GM18868 (cell line): Measurements from ENCODE around the gene NLGN1.
"Not testable (repeated sequence)": the region's sequence is repeated elsewhere in the genome, so short reads cannot be mapped to it uniquely, and the experiment has no call there.

ENCODE experiments used
- ATAC-seq: cut with Tn5 transposase; IDR thresholded peaks from one replicate; pipeline ENCODE4 v1.9.1; 2021; ENCODE audit warnings: mild to moderate bottlenecking, moderate library complexity; ENCODE audit not compliant: unreplicated experiment

The NLGN1 gene

DNA sequence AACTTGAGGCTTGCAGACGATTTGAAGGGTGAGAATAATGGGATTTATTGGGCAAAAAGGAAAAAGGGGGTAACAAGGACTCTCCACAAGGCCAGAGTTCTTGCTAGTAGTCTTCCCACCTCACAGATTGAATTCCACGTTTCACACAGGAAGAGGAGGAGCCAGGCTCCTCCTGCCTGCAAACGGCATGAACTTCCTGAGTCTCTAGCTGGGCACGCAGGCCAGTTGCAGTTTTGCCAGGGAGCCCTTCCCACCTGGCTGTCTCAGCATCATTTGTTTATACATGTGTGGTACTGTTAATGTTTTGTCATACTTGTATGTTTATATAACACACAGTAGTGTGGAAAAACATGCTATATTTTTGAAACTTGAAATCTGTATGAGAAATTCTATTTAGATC lies 155.0 kb downstream of the NLGN1 start:
- no peak for ATAC-seq

DNA sequence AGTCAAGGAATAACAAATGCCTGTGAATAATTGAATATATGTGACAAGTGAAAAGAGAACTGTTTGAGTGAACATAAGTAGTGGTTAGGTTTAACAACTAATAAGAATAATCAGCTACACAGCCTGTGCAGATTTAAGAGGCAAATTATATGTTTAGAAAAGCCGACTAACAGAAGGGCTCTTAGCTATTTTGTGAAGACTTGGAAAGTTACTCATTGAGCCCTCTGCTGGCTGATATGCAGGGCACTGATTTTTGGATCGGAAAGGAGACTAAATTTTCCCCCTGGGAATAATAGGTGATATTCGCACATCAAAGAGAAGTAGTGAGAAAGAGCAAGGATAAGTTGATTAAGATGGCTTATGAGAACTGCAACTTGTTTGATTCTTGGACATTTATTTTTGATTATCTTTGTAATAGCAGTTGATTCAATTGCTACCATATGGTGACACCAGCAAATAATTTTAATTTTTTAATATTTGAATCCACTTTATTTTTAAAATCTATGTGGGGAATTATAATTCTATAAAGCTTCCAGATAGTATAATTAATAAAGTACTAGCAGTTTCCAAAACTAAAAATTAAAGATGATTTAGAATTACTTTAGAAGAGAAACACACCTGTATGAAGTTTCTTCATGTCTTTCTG lies 156.2 kb downstream of the NLGN1 start:
- peak; percentile 54 for ATAC-seq

DNA sequence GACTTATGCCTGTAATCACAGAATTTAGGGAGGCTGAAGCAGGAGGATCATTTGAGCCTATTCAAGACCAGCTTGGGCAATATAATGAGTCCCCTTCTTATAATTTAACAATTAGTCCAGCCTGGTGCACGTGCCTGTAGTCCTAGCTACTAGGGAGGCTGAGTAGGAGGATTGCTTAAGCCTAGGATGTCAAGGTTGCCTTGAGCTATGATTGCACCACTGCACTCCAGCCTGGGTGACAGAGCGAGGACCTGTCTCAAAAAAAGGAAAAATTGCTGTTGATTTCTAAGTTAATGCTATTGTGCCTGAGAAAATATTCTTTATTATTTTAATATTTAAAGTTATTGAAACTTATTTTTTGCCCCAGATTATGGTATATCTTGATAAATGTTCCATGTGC lies 159.0 kb downstream of the NLGN1 start:
- no peak for ATAC-seq

DNA sequence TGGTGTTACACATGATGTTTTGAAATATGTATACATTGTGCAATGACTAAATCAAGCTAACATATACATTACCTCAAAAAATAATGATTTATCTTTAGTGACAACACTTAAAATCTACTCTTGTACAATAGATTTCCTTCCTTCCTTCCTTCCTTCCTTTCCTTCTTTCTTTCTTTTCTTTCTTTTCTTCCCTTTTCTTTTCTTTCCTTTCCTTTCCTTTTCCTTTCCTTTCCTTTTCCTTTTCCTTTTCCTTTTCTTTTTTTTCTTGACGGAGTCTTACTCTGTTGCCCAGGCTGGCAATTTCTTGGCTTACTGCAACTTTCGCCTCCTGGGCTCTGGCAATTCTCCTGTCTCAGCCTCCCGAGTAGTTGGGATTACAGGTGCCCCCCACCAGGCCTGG lies 170.5 kb downstream of the NLGN1 start:
- ATAC-seq, result no peak

DNA sequence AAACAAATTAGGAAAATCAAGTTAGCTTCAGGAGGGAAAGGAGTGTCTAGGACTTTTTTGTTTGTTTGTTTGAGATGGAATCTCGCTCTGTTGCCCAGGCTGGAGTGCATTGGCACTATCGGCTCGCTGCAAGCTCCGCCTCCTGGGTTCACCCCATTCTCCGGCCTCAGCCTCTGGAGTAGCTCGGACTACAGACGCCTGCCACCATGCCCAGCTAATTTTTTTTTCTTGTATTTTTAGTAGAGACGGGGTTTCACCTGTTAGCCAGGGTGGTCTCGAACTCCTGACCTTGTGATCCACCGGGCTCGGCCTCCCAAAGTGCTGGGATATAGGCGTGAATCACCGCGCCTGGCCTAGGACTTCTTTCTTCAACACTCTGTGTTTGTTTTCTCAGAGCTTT lies 171.1 kb downstream of the NLGN1 start:
- no peak for ATAC-seq

DNA sequence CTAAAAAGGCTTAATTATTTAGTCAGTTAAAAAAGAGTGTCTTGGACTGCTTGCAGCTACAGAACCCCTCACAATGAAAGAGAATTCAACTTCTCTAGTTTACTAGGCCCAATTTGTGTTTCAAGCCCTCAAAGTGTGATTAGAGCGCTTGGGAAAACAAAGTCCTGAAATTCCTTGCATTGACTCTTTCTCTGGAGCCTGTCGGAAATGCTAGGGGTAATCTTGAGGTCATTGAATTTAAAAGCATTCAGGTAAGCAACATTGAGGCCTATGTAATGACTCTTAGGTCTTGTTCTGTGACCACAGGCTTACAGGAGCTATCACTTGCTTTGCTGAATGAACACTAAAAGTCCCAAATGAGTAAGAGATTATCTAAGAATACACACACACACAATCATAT lies 186.0 kb downstream of the NLGN1 start:
- ATAC-seq, result no peak

DNA sequence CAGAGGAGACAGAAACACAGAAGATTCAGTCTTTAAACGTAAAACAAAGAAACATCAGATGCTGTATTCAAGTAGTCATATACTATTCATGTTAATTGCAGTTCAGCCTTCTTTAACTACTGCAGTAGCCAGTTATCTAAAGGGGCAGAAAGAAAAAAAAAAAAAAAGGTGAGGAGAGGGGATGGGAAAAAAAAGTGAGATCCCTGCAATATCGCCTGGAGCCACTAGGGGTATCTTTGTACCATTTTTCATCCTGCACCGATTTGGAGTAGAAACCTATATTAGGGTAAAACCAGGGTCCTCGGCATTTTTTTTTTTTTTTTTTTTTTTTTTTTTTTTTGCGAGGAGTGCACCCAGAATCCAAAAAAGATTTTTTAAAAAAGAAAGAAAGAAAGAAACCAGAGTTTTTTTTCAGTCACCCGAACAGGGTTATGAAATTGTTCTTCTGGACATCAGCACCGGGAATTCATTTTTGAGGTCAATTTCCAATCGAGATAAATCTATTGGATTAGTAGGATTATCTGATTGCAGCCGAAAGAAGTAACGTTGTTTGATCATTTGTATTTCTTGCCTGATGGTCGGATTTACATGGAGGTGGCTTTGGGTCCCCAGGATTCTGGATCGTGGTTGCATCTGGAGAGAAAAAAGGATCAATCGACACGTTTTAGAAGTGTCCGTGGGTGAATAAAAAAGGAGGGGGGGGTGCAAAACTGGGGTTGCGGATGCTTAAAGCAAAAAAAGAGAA lies 186.7 kb downstream of the NLGN1 start:
- peak; percentile 59 for ATAC-seq

DNA sequence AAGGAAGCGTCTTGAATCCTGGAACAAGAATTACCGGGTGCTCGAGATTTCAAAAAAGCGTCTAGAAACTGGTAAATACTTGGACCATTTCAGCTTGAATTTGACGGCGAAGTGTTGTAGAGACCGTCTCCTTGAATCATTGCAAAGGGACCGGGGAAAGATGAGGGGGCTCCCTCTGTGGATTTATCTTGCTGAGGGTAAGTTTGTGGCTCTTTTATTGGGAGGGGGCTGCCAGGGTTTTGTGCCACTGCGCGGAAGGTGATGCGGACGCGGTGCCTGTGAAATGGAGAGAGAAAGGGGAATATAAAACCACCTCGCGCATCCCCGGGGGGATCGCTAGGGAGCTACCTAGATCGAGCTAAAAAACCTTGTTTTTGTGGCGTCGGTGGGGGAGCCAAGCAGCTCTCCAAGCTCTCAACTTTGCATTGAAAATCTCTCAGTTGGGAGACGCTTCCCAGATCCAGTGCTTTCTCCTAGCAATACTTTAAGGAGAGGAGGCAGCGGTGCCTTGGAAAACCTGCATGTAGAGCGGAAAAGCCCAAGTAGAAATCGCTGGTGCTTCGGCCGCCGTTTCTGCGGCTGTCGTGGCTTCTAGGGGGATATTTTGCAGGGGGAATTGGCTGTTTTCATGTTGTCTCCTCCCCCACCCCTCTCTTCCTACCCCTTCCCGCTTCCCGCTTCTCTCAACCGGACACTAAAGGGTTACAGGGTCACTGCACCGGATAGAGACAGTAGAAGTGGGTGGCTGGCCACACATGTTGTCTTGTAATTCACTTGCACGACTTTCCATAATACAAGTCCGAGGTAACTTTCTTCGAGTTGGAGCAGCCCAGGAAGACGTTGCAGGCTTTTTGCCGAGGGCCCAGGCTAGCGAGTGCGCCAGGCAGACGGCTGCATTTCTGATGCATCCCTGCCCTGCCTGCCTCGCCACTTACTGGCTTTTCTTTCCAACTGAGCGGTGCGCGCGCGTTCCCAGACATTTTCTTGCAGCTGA lies 187.6 kb downstream of the NLGN1 start:
- ATAC-seq, result no peak

DNA sequence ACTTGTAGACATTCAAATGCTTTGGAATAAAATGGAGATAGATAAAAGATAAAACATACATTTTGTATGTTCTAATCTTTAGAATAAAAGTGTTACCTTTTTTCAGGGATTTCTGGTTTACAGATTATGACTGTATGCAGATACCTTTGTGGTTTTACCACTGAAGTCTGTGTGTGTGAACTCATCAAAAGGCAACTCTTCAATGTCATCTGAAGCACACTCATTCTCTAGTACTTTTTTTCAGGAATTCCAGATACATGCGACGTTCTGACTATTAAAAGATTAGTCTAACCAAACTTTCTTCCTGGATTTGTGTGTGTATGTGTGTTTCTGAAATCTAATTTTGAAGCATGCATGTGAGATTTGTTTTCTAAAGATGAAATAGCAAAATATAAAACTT lies 188.6 kb downstream of the NLGN1 start:
- ATAC-seq, result no peak

DNA sequence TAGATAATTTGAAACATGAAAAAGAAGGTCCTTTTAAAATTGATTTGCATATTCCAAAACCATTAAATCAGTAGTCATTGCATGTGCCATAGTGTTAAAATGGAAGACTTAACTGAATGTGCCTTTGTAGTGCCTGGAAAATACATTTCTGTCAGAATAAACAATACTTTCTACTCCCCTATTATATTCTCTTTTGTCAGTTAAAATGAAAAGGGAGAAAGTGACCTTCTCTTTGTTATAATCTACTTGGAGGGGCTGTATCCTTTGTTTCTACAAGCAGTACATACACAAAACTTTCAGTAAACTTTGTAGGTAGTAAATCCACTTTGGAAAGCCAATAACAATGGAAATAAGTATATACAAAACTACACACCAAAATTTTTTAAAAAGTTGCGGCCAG lies 189.5 kb downstream of the NLGN1 start:
- no peak for ATAC-seq

DNA sequence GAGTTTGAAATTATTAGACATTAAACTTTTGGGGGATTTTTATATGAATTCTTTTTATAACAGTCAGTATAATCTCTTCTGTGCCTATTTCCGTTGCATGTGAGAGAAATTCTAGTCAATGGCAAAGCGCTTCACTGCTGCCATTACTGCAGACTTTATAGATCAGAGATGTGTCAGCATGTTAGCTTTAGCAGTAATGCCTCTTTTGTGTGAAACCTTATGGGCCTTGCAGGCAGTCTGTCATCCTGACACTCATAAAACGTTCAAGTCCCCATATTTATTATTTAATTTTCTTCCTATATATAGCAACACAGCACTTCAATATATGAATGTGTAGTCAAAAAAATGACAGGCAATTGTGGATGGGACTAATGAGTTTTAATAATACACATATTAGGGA lies 191.0 kb downstream of the NLGN1 start:
- ATAC-seq, result no peak

DNA sequence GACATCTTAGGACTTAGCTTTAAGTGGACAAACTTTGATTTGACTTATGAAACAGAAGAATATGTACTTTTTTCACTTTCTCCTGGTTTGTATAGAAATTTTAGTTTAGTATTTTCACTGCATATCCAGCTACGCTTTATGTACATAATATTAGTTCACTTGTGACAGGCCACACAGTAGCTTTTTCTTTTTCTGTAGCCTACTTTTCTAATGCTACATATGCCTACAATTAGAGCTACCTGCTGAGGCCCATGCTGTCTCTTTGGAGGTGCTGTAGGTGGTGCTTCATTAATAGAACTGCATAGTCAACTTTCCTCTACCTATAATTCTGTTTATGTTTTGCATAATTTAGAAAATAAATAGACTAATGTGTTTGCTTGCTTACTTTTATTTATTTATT lies 191.6 kb downstream of the NLGN1 start:
- ATAC-seq, result no peak

DNA sequence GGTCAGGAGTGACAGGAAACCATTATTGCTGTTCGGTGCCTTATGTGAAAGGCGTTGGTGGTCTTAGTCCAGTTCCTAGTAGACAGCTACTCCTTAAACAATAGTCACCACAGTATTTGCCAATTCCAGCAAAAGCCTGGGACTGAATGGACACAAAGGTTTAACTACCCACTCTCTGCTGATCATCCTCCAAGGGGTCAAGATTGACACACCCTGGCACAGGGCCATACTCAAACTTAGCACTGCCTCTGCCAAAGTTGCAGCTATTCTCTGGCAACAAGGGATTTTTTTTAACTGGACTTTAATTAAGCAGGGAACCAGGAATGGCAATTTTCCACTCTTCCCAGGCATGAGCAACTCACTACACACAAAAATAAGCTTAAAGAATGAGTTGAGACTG lies 193.9 kb downstream of the NLGN1 start:
- ATAC-seq, result no peak

DNA sequence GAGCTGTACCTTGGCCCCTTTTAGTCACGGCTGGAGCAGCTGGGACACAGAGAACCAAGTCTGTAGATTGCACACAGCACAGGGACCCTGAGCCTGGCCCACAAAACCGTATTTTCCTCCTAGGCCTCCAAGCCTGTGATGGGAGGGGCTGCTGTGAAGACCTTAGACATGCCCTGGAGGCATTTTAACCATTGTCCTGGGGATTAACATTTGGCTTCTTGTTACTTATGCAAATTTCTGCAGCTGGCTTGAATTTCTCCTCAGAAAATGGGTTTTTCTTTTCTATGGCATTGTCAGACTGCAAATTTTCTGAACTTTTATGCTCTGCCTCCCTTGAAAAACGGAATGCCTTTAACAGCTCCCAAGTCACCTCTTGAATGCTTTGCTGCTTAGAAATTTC lies 197.3 kb downstream of the NLGN1 start:
- ATAC-seq, result not testable (repeated sequence)

DNA sequence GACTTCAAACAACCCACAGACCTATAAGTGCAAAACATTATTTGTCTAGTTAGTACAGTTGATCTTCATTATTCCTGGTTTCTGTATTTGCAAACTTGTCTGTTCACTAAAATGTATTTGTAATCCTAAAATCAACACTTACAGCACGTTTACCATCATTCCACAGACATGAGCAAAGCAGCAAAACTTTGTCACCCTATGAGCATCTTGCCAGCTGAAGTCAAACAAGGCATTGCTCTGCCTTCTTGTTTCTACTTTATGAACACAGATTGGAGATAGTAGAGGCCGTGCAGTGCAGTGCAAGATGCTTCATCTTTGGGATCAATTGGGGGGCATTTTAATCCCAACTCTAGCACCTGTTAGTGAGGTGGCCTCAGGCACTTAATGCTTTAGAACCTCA lies 202.1 kb downstream of the NLGN1 start:
- no peak for ATAC-seq

DNA sequence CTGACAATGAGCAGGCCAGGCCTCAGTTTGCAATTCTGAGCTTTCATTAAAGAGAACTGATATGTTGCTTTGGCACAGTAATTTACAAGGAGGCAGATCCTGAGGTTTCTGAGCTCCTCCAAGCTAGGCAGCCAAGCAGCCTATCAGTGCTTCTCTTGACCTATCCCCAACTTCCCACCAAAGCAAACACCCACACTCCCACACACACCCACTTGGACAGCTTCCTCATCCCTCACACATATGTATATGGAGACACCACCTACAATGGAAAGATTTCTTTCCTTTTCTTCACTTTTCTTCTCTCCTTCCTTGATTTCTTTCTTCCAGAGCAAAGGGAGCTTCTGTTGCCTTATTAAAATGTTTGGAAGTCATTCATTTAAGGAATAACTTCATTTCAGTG lies 217.0 kb downstream of the NLGN1 start:
- no peak for ATAC-seq

DNA sequence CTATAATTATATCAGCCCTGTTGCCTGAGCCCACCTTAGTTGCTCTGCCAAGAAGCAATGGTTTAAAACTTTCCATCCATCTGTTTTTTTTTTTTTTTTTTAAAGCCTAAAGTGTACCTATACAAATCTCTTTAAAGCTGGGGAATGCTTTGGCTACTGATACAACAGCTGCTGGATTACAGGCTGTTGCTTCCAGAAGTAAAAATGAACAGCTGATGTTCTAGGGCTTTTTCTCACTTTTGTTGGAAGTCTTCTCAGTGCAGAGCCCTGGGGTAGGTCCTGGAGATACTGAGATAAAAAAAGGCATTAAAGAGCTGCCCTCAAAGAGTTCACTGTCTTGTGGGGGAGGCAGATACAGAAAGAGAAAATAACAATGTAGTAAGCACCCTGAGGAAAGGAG lies 218.1 kb downstream of the NLGN1 start:
- ATAC-seq, result no peak

DNA sequence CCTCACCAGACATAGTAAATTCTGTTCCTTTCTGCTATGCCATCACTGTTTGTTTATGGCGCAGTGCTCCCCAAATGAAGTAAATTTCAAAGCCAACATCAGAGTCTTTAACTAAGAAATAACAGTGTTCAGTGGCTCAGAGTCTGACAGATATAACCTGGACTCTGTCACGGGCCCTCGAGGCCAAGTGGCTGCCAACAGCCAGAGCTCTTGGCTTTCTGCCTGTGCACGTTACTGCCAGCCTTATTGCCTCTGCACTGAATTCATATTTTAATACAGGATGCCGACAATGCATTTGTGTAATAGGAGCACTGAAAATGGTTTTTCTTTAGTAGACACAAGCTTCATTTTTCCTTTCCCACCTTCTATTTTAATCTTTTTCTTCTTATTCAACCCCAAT lies 219.9 kb downstream of the NLGN1 start:
- no peak for ATAC-seq

DNA sequence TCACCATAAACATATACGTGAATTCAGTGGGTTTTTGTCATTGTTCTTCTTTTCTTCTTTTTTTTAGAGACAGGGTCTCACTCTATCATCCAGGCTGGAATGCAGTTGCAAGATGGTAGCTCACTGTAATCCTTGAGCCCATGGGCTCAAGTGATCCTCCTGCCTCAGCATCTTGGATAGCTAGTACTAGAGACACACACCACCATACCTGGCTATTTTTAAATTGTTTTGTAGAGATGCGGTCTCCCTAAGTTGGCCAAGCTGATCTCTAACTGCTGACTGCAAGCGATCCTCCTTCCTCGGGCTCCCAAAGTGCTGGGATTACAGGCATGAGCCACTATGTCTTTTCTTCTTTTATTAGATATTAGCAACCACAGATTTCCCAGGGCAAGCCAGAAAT lies 220.6 kb downstream of the NLGN1 start:
- no peak for ATAC-seq

DNA sequence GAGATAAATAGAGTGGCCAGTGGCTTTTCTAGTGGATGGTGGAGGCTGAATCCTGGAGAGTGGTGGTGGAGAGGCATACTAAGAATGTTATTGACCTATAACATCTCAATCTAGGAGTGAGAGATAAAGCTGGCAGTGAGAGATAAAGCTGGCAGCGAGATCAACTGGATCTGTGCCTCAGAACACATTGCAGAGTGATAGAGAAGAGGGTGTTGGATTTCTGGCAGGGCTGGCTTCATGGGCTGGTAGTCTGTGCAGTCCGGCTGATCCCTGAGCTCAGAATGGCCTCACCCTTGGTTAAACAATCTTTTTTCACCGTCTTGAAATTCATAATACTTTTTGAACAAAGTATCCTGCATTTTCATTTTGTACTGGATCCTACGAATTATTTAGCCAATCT lies 221.2 kb downstream of the NLGN1 start:
- ATAC-seq, result no peak

DNA sequence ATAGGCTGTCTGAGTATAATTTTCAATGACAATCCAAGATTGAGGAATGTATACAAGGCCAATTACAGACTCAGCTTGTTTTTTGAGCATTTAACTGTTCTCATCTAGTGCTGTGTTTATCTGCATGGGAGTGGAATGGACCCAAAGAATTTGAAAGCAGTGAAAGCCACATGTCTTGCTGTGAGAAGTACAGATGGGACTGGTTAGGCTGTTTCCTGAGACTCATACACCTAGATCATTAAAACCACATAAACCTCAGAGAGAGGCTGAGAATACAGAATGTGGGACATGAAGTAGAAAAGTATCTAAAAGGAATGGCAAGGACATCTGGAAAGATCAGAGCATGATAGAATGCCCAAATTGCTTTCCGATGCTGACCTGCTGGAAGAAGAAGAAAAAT lies 224.6 kb downstream of the NLGN1 start:
- no peak for ATAC-seq

DNA sequence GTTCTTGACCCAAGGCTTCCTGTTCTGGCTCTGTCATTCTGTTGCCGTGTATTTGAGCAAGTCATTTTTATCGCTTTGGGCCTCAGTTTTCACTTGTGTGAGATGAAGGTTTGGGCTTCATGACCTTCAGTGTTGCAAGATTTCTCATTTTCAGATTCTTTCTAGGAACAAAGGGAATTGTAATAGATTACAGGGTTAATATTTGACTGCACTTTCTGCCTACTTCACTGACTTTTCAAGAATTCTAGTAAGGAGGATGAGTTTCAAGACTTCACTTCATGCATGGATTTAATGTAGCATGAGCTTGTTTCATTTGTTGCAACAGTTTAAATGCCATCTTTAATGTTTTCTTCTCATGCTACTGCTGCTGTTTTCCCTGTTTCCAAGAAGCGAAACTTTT lies 226.5 kb downstream of the NLGN1 start:
- no peak for ATAC-seq
